LoVo (cell line): ENCODE measurements around the gene PDCD5.
"Not testable (repeated sequence)": the region's sequence is repeated elsewhere in the genome, so short reads cannot be mapped to it uniquely, and the experiment has no call there.

Experiments used
- DNase-seq: peaks from one replicate; pipeline ENCODE4 v3.0.0-alpha.2; 2016; ENCODE audit warnings: low spot score

The PDCD5 gene, protein sequence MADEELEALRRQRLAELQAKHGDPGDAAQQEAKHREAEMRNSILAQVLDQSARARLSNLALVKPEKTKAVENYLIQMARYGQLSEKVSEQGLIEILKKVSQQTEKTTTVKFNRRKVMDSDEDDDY

GRCh38 chr19:32580901-32581704, at the start of gene PDCD5:
Gene PDCD5 (plus strand): TSS chr19:32581190. CDS start chr19:32581262, 72 bp downstream.
- peak; percentile 96 for DNase-seq

- DNase-seq, result no peak
Measured at GRCh38 chr19:32532233-32532632, 48.8 kb upstream of the PDCD5 start.

DNA sequence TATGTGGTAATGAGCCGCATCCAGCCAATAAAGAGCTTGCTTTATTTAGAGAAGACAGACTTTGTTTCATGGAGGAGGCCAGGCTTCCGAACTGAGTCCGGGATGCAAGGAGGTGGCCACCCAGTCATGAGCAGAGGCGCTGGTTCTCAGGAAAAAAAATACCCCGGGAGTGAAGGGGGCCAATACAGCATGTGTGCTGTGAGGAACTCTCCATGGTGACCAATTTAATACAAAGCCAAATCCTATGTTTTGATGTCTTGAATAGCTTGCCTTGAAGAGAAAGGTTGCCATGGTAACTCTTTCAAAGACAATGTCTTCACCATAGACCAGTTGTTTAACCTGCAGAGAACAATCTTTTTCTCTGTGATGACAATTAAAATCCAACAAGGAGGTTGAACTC, 43.4 kb upstream of the PDCD5 start:
- no peak for DNase-seq

DNA sequence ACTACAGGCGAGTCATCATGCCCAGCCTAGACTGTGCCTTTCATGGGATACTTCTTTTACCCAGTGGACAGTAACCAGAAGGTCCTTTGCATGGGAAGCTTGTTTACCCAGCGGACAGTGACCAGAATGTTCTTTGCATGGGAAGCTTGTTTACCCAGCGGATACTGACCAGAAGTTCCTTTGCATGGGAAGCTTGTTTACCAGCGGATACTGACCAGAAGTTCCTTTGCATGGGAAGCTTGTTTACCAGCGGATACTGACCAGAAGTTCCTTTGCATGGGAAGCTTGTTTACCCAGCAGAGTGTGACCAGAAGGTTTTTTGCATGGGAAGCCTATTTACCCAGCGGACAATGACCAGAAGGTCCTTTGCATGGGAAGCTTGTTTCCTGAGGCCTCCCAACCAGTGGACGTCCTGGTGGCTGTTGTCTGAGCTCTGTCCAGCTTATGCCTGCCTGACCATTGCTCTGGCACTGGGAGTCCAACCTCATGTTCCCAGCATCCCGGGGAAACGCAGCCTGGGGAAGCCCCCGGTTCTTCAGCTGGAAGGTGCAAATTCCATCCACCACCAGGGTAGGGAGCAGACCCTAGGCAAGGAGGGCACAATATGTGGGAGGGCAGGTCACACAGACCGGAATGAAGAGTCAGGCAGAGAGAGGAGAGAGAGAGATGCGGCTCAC, 41.6 kb upstream of the PDCD5 start:
- no peak for DNase-seq

DNA sequence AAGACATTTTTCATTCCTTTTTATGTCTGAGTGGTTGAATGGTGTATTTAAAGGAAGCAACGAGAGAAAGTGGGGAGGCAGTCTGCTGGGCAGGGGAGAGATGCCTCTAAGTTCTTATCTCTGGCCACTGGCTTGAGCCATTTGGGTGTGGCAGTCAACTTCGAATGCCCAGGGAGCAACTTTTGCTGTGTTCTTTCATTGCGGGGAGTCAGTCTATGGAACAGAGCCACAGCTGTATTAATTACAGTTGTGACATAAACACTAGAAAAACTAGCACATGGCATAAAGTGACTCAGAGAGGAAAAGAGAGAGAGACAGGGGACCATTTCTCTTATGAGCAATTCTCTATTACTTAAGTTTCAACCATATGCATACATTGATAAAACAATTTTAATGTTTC, 40.4 kb upstream of the PDCD5 start:
- DNase-seq, result no peak

DNA sequence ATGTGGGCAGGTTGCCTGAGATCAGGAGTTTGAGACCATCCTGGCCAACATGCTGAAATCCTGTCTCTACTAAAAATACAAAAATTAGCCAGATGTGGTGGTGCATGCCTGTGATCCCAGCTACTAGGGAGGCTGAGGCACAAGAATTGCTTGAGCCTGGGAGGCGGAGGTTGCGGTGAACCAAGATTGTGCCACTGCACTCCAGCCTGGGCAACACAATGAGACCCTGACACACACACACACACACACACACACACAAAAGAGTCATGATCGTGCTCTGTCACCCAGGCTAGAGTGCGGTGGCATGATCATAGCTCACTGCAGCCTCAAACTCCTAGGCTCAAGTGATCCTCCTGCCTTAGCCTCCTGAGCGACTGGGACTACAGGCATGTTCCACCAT, 39.6 kb upstream of the PDCD5 start:
- DNase-seq, result not testable (repeated sequence)

GRCh38 chr19:32542477-32543108, 38.4 kb upstream of the PDCD5 start:
- no peak for DNase-seq

DNA sequence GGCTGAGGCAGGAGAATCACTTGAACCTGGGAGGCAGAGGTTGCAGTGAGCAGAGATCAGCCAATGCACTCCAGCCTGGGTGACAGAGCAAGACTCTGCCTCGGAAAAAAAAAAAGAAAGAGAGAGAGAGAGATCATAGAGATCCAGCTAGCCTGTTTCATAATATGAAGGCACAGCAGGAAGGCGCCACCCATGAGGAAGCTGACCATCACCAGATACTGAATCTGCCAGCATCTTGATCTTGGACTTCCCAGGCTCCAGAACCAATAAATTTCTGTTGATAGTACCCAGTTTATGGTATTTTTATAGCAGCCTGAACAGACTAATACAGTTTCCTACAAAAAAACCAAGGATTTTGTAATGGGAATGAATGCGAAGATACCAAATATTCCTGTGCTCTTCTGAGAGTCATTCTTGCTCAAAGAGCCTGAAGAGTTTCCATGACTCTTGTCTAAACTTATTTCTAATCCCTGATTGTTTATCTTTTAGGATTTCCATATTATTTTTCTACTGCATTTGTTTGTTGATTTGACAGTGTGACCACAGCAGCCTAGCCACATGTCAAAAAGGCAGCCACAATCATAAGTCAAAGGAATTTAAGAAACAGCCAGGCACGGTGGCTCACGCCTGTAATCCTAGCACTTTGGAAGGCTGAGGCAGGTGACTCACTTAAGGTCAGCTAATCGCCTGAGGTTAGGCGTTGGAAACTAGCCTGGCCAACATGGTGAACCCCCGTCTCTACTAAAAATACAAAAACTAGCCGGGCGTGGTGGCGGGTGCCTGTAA, 37.7 kb upstream of the PDCD5 start:
- peak; percentile 4 for DNase-seq

- DNase-seq, result no peak
Measured at GRCh38 chr19:32544917-32545316, 36.1 kb upstream of the PDCD5 start.

- DNase-seq, result no peak
Measured at GRCh38 chr19:32550666-32551065, 30.3 kb upstream of the PDCD5 start.

DNA sequence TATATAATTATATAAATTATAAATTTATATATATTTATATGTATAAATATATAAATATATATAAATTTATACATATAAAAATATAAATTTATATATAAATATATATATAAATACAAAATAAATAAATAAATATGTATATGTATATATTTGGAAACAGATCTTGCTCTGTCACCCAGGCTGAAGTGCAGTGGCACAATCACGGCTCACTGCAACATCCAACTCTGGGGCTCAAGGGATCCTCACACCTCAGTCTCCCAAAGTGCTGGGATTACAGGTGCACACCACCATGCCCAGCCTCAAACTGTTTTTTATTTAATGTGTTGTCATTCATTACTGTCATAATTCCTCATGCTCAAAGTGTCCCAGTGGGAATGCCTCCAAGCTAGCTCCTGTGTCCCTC, 25.2 kb upstream of the PDCD5 start:
- no peak for DNase-seq

DNA sequence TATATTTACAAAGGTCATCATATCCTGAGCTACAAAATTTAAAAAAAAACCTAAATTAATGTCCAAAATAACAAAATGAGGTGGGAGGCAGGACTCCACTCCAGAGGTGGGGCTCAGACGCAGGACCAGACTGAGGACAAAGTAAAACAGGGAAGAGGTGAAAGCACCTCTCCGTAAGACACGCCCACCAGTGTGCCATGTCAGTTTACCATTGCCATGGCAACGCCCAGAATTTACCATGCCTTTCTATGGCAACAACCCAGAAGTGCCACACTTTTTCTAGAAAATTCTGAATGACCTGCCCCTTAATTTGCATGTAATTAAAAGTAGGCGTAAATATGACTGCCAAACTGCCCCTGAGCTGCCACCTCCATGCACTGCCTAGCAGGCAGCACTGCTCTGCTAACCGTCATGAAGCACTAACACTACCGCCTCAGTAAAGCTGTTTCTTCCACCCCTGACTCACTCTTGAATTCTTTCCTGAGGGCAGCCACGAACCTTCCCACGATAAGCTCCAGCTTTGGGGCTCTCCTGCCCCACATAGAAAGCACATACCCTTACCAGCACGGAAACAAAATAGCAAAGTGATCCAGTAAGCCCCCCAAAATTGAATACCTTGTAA, 22.3 kb upstream of the PDCD5 start:
- DNase-seq, result no peak

- DNase-seq, result no peak
Measured at GRCh38 chr19:32563761-32564160, 17.2 kb upstream of the PDCD5 start.

GRCh38 chr19:32566246-32566830, 14.7 kb upstream of the PDCD5 start:
- no peak for DNase-seq

DNA sequence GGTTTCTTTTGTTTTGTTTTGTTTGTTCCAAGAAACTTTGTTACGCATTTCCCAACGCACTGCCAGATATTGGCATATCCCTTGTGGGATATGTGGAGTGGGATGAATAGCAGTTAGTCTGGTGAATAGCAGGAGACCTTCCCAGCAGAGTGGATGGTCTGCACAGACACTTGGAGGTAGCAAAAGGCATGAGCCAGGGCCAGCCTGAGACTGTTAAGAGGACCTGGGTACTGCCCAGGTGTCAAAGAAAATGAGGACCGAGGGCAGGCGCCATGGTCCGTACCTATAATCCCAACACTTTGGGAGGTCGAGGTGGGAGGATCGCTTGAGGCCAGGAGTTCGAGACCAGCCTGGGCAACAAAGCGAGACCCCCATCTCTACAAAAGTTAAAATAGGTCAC, 13.5 kb upstream of the PDCD5 start:
- no peak for DNase-seq

DNA sequence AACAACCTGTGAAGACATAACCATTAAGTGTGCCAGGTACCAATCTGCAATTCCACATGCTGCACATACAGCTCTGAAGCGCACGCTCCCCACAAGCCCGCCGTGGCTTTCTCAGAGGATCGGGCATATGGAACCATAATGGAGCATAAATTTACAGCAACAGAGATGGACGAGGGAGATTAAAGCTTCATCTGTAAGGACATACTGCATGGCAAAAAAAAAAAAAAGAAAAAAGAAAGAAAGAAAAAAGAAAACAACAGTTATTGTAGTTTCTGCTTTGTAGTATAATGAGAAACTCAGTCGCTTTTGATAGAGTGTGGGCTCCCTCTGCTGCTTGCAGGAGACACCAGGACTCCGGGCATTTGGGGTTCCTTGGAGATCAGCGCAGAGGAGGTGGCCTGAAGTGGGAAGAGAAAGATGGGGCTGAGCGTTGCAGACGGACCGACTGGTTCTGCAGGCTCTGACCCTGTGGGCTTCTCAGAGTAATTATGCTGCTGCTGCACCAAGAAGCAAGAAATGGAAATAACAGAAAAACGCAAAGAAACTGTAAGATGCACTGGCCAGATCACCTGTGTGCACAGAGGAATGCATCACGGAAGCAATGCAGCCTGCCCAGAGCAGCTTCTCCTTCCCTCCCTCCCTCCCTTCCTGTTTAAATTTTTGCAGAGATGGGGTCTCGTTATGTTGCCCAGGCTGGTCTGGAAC, 10.8 kb upstream of the PDCD5 start:
- peak; percentile 74 for DNase-seq

DNA sequence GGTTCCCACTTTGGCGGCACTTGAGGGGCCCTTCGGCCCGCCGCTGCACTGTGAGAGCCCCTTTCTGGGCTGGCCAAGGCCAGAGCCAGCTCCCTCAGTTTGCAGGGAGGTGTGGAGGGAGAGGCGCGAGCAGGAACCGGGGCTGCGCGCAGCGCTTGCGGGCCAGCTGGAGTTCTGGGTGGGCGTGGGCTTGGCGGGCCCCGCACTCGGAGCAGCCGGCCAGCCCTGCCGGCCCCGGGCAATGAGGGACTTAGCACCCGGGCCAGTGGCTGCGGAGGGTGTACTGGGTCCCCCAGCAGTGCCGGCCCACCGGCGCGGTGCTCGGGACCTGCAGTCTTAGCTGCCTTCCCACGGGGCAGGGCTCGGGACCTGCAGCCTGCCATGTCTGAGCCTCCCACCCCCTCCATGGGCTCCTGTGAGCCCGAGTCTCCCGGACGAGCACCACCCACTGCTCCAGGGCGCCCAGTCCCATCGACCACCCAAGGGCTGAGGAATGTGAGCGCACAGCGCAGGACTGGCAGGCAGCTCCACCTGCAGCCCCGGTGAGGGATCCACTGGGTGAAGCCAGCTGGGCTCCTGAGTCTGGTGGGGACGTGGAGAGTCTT, 9.4 kb upstream of the PDCD5 start:
- DNase-seq, result not testable (repeated sequence)

GRCh38 chr19:32572700-32573491, 8.1 kb upstream of the PDCD5 start:
- not testable (repeated sequence) for DNase-seq

GRCh38 chr19:32573492-32573794, 7.5 kb upstream of the PDCD5 start:
- DNase-seq, result no peak
